K562 (cell line): ENCODE data around the gene SCRN1. TPM values are rescaled to one million over a fixed set of nuclear protein-coding genes. Genes with fewer than 3 reads are reported as not detected.
A peak's percentile ranks its signal among the peaks of the same experiment; 100 is the strongest.

Experiments
- ATAC-seq: fragments of 200-7000 bp; cut with Tn5 transposase; 3 replicates; pipeline ENCODE4 v1.9.1; 2020; ENCODE audit warnings: moderate library complexity
- BruUV-seq: library from RNA; stranded (reverse); fragments of 400-500 nt; replicated peaks from 2 replicates; lab custom pipeline; 2021; lab: Mats Ljungman, UMichigan
- CTCF ChIA-PET: fragments of 300-600 bp; formaldehyde crosslinking; extraction: SDS; loops from one replicate; lab custom pipeline; 2021; ENCODE audit warnings: low intra/inter-chr PET ratio; lab: Yijun Ruan, JAX
- POLR2A ChIA-PET: fragments of 300-600, 350-650 bp; sonication (Branson Sonifier 250); formaldehyde crosslinking; extraction: SDS; loops from one replicate; lab custom pipeline; 2021; ENCODE audit warnings: antibody characterized with exemption, inconsistent platforms; lab: Yijun Ruan, JAX
- DNase-seq, 4 experiments: peaks; one replicate each; pipeline versions ENCODE4 v3.0.0 to v3.0.0-alpha.2; 2011 to 2018; ENCODE audit warnings: low spot score in 3 of 4, mixed read lengths in 3 of 4; ENCODE audit errors: extremely low read depth in 1 of 4
- FAIRE-seq: peaks from 2 replicates; lab custom pipeline; 2011; peaks lifted over from hg19 to GRCh38; lab: Jason Lieb, UNC
- H2AFZ ChIP-seq: 2 replicates; pipeline ENCODE4 v1.6.0; 2011; ENCODE audit warnings: low read depth, low read length, control low read depth, inconsistent platforms
- H3K27ac ChIP-seq: fragments of 200-600 bp; 3 replicates; pipeline ENCODE4 v1.8.0; 2011; ENCODE audit warnings: low read depth, mild to moderate bottlenecking, control low read depth, inconsistent platforms, low read length, moderate library complexity, mixed read lengths; ENCODE audit errors: extremely low read depth
- H3K27me3 ChIP-seq, 2 experiments: fragments of 300-600 bp in 1 of 2; 2 replicates in 1 of 2; 3 replicates in 1 of 2; pipeline versions ENCODE4 v1.6.0 to v1.8.0; 2011; ENCODE audit warnings: inconsistent platforms in 2 of 2, low read length in 2 of 2, mild to moderate bottlenecking in 1 of 2, mixed read lengths in 1 of 2, moderate library complexity in 1 of 2; ENCODE audit not compliant: control insufficient read depth in 2 of 2, insufficient read depth in 2 of 2
- H3K36me3 ChIP-seq: fragments of 300-600 bp; 3 replicates; pipeline ENCODE4 v1.8.0; 2011; ENCODE audit warnings: mild to moderate bottlenecking, low read length, inconsistent platforms; ENCODE audit not compliant: control insufficient read depth, insufficient read depth
- H3K4me1 ChIP-seq, 2 experiments: fragments of 200-600 bp in 1 of 2; replicated peaks in 1 of 2; 2 replicates in 1 of 2; 3 replicates in 1 of 2; pipeline versions ENCODE4 v1.5.1 to v1.8.0; 2011; ENCODE audit warnings: inconsistent platforms in 2 of 2, low read length in 2 of 2, mild to moderate bottlenecking in 1 of 2, mixed read lengths in 1 of 2, moderate library complexity in 1 of 2; ENCODE audit not compliant: control insufficient read depth in 2 of 2, insufficient read depth in 2 of 2
- H3K4me2 ChIP-seq: 2 replicates; pipeline ENCODE4 v1.6.1; 2011; ENCODE audit warnings: low read length, control low read depth, inconsistent platforms, mixed read lengths; ENCODE audit not compliant: insufficient read depth
- H3K4me3 ChIP-seq: fragments of 200-600 bp; sonication (generic), shearing (Covaris generic); 2 replicates; pipeline ENCODE4 v1.5.1; 2016; ENCODE audit warnings: control low read depth, inconsistent platforms
- H3K79me2 ChIP-seq: fragments of 200-600 bp; 3 replicates; pipeline ENCODE4 v1.8.0; 2011; ENCODE audit warnings: low read length, inconsistent platforms; ENCODE audit not compliant: control insufficient read depth, insufficient read depth
- H3K9ac ChIP-seq, 2 experiments: 2 replicates each; pipeline versions ENCODE4 v1.6.0 to v1.6.1; 2011; ENCODE audit warnings: low read depth in 2 of 2, low read length in 2 of 2, control low read depth in 1 of 2, inconsistent platforms in 1 of 2, mild to moderate bottlenecking in 1 of 2, mixed read lengths in 1 of 2; ENCODE audit not compliant: insufficient read depth in 1 of 2
- H3K9me1 ChIP-seq: one replicate; pipeline ENCODE4 v1.6.0; 2011; ENCODE audit warnings: inconsistent platforms, mild to moderate bottlenecking, low read length, moderate library complexity; ENCODE audit not compliant: control insufficient read depth, insufficient read depth
- H3K9me3 ChIP-seq: replicated peaks from 2 replicates; pipeline ENCODE4 v1.5.1; 2011; ENCODE audit warnings: low read depth, low read length, inconsistent platforms; ENCODE audit not compliant: control insufficient read depth, insufficient read depth
- H4K20me1 ChIP-seq: replicated peaks from 2 replicates; pipeline ENCODE4 v1.6.1; 2011; ENCODE audit warnings: low read length, inconsistent platforms, mixed read lengths; ENCODE audit not compliant: control insufficient read depth, insufficient read depth
- BCL6 ChIP-seq: fragments of 250-450 bp; sonication (Bioruptor Pico); IDR thresholded peaks from 2 replicates; pipeline ENCODE4 v1.4.0; 2020
- CHD2 ChIP-seq: IDR thresholded peaks from 2 replicates; pipeline ENCODE4 v1.6.1; 2011; ENCODE audit warnings: low read depth, low read length
- DIDO1 ChIP-seq: fragments of 450-650 bp; IDR thresholded peaks from 2 replicates; pipeline ENCODE4 v1.6.1; 2016; ENCODE audit warnings: low read depth, missing biosample characterization, missing genetic modification characterization
- GABPB1 ChIP-seq: sonication (generic); formaldehyde crosslinking; IDR thresholded peaks from 2 replicates; pipeline ENCODE4 v1.8.0; 2022; ENCODE audit warnings: mild to moderate bottlenecking, missing genetic modification reagents
- HDAC2 ChIP-seq: fragments of 450-650 bp; IDR thresholded peaks from 2 replicates; pipeline ENCODE4 v1.6.1; 2016; ENCODE audit warnings: mild to moderate bottlenecking
- KDM1A ChIP-seq, 2 experiments: fragments of 450-650 bp; IDR thresholded peaks; 2 replicates each; pipeline ENCODE4 v1.6.1; 2016; ENCODE audit warnings: mild to moderate bottlenecking in 2 of 2
- MTA1 ChIP-seq: fragments of 450-650 bp; IDR thresholded peaks from 2 replicates; pipeline ENCODE4 v1.6.1; 2017; ENCODE audit warnings: borderline replicate concordance
- RCOR1 ChIP-seq, 2 experiments: IDR thresholded peaks; 2 replicates each; pipeline ENCODE4 v1.6.1; 2012; ENCODE audit warnings: low read depth in 2 of 2, low read length in 2 of 2, borderline replicate concordance in 1 of 2, improper control_type of control experiment in 1 of 2
- SMAD1 ChIP-seq: fragments of 150-350 bp; IDR thresholded peaks from 2 replicates; pipeline ENCODE4 v1.6.1; 2014; ENCODE audit warnings: low read length, low read depth; ENCODE audit not compliant: partially characterized antibody
- SMAD2 ChIP-seq: fragments of 150-350 bp; IDR thresholded peaks from 2 replicates; pipeline ENCODE4 v1.6.1; 2014; ENCODE audit warnings: low read depth, mild to moderate bottlenecking, low read length
- SMARCC2 ChIP-seq: fragments of 450-650 bp; IDR thresholded peaks from 2 replicates; pipeline ENCODE4 v1.6.1; 2017; ENCODE audit warnings: antibody characterized with exemption, moderate library complexity, mild to moderate bottlenecking, low read depth
- TBP ChIP-seq: optimal IDR thresholded peaks from 2 replicates; pipeline ENCODE3; 2011; ENCODE audit warnings: low read depth, low read length, improper control_type of control experiment
- TCF3 ChIP-seq: sonication (generic); formaldehyde crosslinking; IDR thresholded peaks from 2 replicates; pipeline ENCODE4 v1.4.0; 2020; ENCODE audit warnings: mild to moderate bottlenecking, missing genetic modification reagents
- TEAD4 ChIP-seq, 2 experiments: sonication (generic) in 1 of 2; formaldehyde crosslinking in 1 of 2; IDR thresholded peaks; 2 replicates each; pipeline versions ENCODE4 v1.6.1 to v1.8.0; 2012 to 2022; ENCODE audit warnings: borderline replicate concordance in 1 of 2, inconsistent platforms in 1 of 2, low read length in 1 of 2, mild to moderate bottlenecking in 1 of 2, missing genetic modification reagents in 1 of 2
- ZNF316 ChIP-seq: fragments of 450-650 bp; IDR thresholded peaks from 2 replicates; pipeline ENCODE4 v1.6.1; 2016
- ZNF586 ChIP-seq: fragments of 450-650 bp; formaldehyde crosslinking; conservative IDR thresholded peaks from 2 replicates; pipeline ENCODE4 v1.4.0; 2020; ENCODE audit warnings: mild to moderate bottlenecking, moderate library complexity
- ZSCAN29 ChIP-seq: fragments of 450-650 bp; IDR thresholded peaks from 2 replicates; pipeline ENCODE4 v1.6.1; 2017
- WGBS: fragments of 100-300 bp; shearing (Covaris generic); methylation state at CpG from one replicate; pipeline ENCODE4 v1.1.6; 2016; ENCODE audit warnings: low coverage, mixed read lengths; ENCODE audit not compliant: insufficient coverage; ENCODE audit errors: missing lambda C conversion rate; 5-methylcytosine and 5-hydroxymethylcytosine counted together
- in situ Hi-C: fragments of 300-500 bp; cut with MboI; formaldehyde crosslinking; loops from 4 replicates; pipeline ENCODE4 v1.15.0; 2018; ENCODE audit warnings: inconsistent platforms, mixed read lengths
- intact Hi-C: fragments of 100-400 bp; cut with micrococcal nuclease; formaldehyde crosslinking; loops from 2 replicates; pipeline ENCODE4 v1.14.2; 2022
- polyA plus RNA-seq, 8 experiments: library from polyadenylated mRNA; depleted of rRNA in 4 of 8; stranded (reverse) in 5 of 8; unstranded in 3 of 8; fragments of >200 nt; fragmentation: Nextera tagmentation in 2 of 8; fragmentation: Illumina TruSeq in 1 of 8; extraction: Ambion mirVana in 2 of 8; extraction: Trizol in 1 of 8; gene quantifications; 2 replicates each; pipeline versions ENCODE4 v1.2.1 to v1.2.3, GENCODE V29; 2011 to 2014; ENCODE audit warnings: inconsistent platforms in 1 of 8, missing spikeins in 1 of 8
- total RNA-seq, 7 experiments: library from RNA; depleted of rRNA in 6 of 7; stranded (reverse); fragments of >200 nt in 6 of 7; fragmentation: Illumina TruSeq in 2 of 7; extraction: Trizol in 2 of 7; gene quantifications; 2 replicates each; pipeline versions ENCODE4 v1.2.1 to v1.2.3, GENCODE V29; 2011 to 2021; ENCODE audit warnings: low replicate concordance in 1 of 7
- TF ChIP-seq, protein P1 (sequence below): fragments of 450-650 bp; IDR thresholded peaks from 2 replicates; pipeline ENCODE4 v1.6.1; 2016; ENCODE audit warnings: low read depth, mild to moderate bottlenecking, moderate library complexity
- TF ChIP-seq, protein P2 (sequence below): sonication (generic); formaldehyde crosslinking; IDR thresholded peaks from 2 replicates; pipeline ENCODE4 v1.8.0; 2023; ENCODE audit warnings: mild to moderate bottlenecking, missing genetic modification reagents
- TF ChIP-seq, protein P3 (sequence below): fragments of 250-450 bp; sonication (Bioruptor Pico); IDR thresholded peaks from 2 replicates; pipeline ENCODE4 v1.8.0; 2021; ENCODE audit warnings: moderate library complexity, mild to moderate bottlenecking, inconsistent platforms
- TF ChIP-seq, protein P4 (sequence below): fragments of 450-650 bp; formaldehyde crosslinking; IDR thresholded peaks from 2 replicates; pipeline ENCODE4 v1.4.0; 2022; ENCODE audit warnings: missing genetic modification characterization

SCRN1 gene
- total and polyA plus RNA-seq, 9 of the 15 experiments (the other 6 are each of a cell fraction or from before 2014, with no cell fraction given) = 0.13 to 1.4 (median 0.20) TPM

DNA sequence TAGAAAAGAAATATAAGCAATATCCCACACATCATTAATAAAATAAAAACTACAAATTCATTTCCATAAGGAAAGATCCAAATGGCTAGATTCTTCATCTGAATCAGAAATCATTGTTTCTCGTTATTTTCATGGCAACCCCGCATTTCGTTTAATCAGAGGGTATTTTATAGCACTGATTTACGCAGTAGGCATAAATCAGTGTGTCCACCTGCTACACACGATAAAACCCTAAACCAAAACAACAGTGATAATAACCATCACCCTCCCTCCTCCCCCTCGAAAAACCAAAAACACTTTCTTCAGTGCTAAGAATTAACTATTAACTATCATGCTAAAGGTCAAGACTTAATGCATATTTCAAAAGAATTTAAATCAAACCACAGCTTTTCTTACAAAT, 20.4 kb upstream of the SCRN1 start:
- BruUV-seq = no TSS peak
- TF ChIP-seq CHD2 = no peak
- TF ChIP-seq SMAD1 = no peak
- peak; percentile 49 for TF ChIP-seq HDAC2
- no peak for TF ChIP-seq GABPB1 (CRISPR knock-in tag)
- no peak for TF ChIP-seq DIDO1 (tag)
- TF ChIP-seq RCOR1 (IDR thresholded peaks at IDR 0.05; ENCODE audit: borderline replicate concordance in 1 of 2, low read depth in 2 of 2, low read length in 2 of 2) = peak; percentile 56 to 89; a peak in 3 of 4 replicates
- no peak for TF ChIP-seq TCF3
- TF ChIP-seq, protein P1, sequence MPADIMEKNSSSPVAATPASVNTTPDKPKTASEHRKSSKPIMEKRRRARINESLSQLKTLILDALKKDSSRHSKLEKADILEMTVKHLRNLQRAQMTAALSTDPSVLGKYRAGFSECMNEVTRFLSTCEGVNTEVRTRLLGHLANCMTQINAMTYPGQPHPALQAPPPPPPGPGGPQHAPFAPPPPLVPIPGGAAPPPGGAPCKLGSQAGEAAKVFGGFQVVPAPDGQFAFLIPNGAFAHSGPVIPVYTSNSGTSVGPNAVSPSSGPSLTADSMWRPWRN = no peak
- TF ChIP-seq, protein P2, sequence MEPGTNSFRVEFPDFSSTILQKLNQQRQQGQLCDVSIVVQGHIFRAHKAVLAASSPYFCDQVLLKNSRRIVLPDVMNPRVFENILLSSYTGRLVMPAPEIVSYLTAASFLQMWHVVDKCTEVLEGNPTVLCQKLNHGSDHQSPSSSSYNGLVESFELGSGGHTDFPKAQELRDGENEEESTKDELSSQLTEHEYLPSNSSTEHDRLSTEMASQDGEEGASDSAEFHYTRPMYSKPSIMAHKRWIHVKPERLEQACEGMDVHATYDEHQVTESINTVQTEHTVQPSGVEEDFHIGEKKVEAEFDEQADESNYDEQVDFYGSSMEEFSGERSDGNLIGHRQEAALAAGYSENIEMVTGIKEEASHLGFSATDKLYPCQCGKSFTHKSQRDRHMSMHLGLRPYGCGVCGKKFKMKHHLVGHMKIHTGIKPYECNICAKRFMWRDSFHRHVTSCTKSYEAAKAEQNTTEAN = no peak
- no peak for TF ChIP-seq TBP
- TF ChIP-seq, protein P3, sequence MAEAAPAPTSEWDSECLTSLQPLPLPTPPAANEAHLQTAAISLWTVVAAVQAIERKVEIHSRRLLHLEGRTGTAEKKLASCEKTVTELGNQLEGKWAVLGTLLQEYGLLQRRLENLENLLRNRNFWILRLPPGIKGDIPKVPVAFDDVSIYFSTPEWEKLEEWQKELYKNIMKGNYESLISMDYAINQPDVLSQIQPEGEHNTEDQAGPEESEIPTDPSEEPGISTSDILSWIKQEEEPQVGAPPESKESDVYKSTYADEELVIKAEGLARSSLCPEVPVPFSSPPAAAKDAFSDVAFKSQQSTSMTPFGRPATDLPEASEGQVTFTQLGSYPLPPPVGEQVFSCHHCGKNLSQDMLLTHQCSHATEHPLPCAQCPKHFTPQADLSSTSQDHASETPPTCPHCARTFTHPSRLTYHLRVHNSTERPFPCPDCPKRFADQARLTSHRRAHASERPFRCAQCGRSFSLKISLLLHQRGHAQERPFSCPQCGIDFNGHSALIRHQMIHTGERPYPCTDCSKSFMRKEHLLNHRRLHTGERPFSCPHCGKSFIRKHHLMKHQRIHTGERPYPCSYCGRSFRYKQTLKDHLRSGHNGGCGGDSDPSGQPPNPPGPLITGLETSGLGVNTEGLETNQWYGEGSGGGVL (CRISPR knock-in tag) = no peak
- TF ChIP-seq, protein P4, sequence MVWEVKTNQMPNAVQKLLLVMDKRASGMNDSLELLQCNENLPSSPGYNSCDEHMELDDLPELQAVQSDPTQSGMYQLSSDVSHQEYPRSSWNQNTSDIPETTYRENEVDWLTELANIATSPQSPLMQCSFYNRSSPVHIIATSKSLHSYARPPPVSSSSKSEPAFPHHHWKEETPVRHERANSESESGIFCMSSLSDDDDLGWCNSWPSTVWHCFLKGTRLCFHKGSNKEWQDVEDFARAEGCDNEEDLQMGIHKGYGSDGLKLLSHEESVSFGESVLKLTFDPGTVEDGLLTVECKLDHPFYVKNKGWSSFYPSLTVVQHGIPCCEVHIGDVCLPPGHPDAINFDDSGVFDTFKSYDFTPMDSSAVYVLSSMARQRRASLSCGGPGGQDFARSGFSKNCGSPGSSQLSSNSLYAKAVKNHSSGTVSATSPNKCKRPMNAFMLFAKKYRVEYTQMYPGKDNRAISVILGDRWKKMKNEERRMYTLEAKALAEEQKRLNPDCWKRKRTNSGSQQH = no peak
- TF ChIP-seq KDM1A (IDR thresholded peaks at IDR 0.05) = peak; percentile 94 to 95
- no peak for TF ChIP-seq BCL6 (CRISPR knock-in tag)
- no peak for TF ChIP-seq ZNF316
- TF ChIP-seq ZSCAN29 = no peak
- no peak for TF ChIP-seq ZNF586 (CRISPR knock-in tag)
- peak; percentile 24; the same call in 1 of the 2 replicates for TF ChIP-seq TEAD4 (IDR thresholded peaks at IDR 0.05; ENCODE audit: low read length)
- TF ChIP-seq TEAD4 (CRISPR knock-in tag; IDR thresholded peaks at IDR 0.05; ENCODE audit: borderline replicate concordance) = no peak
- no peak for TF ChIP-seq SMARCC2
- TF ChIP-seq MTA1 = no peak
- TF ChIP-seq SMAD2 = no peak

More for the DNA sequence above, 20.4 kb upstream of the SCRN1 start:
- DNase-seq = no peak
- 37% methylated on average over 6 of the region's 6 CpGs for WGBS
- Histone ChIP-seq H3K36me3 (peaks cover 20% of the 10 kb centered on the region; the same call in 2 of the 3 replicates), H3K27ac (no peak overlapping the region), H3K9ac (no peak overlapping the region), H4K20me1 (no peaks in the 10 kb centered on the region), H3K4me2 (no peak overlapping the region), H2AFZ (no peak overlapping the region), H3K9me1 (no peaks in the 10 kb centered on the region), H3K9me3 (no peaks in the 10 kb centered on the region), H3K4me3 (no peak overlapping the region), H3K27me3 (no peaks in the 10 kb centered on the region), H3K4me1 (no peaks in the 10 kb centered on the region), H3K79me2 (no peaks in the 10 kb centered on the region)
- ChIA-PET POLR2A (no interaction called here), CTCF (no interaction called here)
- in situ Hi-C loops = no loop called here
- intact Hi-C loops = no loop called here
- no peak for FAIRE-seq
- no peak for ATAC-seq
